Gastroesophageal sphincter (tissue), 3 donors: ENCODE results near the gene DNPH1.

ENCODE experiments used
- CTCF ChIP-seq, 4 experiments: fragments of 200-600 bp in 2 of 4; fragments of 450-650 bp in 2 of 4; sonication (generic) in 1 of 4; IDR thresholded peaks; one replicate each; pipeline ENCODE4 v1.5.1; 2017 to 2019; ENCODE audit warnings: antibody characterized with exemption in 4 of 4, mild to moderate bottlenecking in 2 of 4, moderate library complexity in 2 of 4
- POLR2A ChIP-seq, 2 donors: fragments of 450-650 bp; IDR thresholded peaks; one replicate each; pipeline ENCODE4 v1.6.1; 2017; ENCODE audit warnings: antibody characterized with exemption in 2 of 2, mild to moderate bottlenecking in 2 of 2, moderate library complexity in 1 of 2

DNA sequence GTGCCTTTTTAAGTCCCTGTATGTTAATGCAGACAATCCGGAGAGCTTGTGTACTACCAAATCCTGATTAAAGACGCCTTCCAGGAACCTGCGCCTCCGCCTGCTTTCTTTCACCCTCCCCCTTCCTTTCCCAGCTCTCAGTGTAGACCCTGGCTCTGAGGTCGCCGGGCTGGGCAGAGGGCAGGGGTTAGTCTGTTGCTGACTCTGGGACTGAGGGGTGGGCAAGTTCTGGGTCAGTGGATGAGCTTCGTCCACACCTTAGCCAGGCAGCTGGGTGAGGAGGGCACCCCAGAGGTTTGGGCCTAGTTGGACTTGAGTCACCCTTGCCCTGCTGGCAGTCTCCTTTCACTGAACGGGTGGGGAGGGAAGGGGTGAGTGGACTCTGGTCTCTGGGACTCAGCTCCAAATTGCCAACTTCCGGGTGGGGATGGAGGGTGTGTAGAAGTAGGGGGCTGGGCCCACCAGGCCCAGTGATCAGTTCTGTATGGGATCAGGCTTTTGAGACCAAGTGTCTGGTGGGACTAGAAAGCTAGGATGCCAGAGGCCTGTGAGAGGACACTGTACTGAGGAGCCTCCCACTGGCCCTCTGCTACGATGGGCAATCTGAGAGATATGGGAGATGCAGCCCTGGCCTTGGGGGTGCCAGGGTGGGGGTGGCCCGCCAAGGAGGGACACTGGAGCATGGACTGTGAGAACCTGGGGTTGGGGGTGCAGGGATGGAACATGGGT is 47.5 kb upstream of the DNPH1 start:
- no peak for TF ChIP-seq CTCF (IDR thresholded peaks at IDR 0.05)
- no peak for TF ChIP-seq POLR2A (IDR thresholded peaks at IDR 0.05)
